Cerebellar nuclear complex (tissue), 1 donor: ENCODE data around the gene PMPCA.

Experiments used
- DNase-seq, 2 experiments: peaks; one replicate each; lab custom pipeline; 2025; lab: John Stamatoyannopoulos, UW

PMPCA gene

DNA sequence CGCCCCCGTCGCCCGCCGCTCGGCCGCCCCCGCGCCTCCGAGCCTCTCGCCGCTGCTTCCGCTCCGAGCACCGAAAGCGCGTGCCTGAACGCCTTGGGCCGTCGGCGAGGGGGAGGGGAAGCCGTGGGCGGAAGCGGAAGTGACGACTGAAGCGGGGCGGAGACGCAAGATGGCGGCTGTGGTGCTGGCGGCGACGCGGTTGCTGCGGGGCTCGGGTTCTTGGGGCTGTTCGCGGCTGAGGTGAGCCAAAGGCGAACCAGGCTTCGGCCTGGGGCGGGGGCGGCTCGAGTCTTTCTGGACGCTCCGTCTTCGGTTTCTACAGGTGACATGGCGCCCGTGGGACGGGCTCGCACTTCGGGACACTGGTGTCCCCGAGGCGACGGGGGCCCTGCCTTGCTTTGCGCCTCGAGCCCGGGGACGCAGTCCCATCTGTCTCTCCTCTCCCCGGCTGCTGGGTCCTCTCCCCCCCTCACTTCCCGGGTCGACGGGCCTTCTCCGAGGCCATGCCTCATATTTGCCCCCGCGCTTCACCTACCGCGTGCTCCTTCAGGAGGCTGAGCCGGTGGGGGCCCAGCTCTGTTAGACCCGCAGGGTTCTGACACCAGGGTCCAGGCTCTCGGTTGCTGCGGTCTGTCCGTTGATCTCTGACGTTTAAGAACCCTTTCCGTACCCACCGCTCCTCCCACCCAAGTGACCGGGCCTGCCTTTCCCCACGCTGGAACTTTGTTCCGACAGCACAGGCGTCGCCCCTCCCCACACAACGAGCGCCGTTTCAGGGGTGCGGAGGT lies at the start of gene PMPCA, which contains the start of gene ENTR1:
Gene PMPCA, plus strand, starts transcription at position 159 of the 788 bp plus-strand sequence. Its CDS starts 11 bp downstream, at position 170.
Gene ENTR1, minus strand, starts transcription at position 115 of the 788 bp plus-strand sequence. CDS start 217 bp downstream, outside the sequence.
- peak; percentile 42 to 50 for DNase-seq

GRCh38 chr9:136361047-136361753 lies 49.3 kb upstream of the PMPCA start:
- no peak for DNase-seq

DNA sequence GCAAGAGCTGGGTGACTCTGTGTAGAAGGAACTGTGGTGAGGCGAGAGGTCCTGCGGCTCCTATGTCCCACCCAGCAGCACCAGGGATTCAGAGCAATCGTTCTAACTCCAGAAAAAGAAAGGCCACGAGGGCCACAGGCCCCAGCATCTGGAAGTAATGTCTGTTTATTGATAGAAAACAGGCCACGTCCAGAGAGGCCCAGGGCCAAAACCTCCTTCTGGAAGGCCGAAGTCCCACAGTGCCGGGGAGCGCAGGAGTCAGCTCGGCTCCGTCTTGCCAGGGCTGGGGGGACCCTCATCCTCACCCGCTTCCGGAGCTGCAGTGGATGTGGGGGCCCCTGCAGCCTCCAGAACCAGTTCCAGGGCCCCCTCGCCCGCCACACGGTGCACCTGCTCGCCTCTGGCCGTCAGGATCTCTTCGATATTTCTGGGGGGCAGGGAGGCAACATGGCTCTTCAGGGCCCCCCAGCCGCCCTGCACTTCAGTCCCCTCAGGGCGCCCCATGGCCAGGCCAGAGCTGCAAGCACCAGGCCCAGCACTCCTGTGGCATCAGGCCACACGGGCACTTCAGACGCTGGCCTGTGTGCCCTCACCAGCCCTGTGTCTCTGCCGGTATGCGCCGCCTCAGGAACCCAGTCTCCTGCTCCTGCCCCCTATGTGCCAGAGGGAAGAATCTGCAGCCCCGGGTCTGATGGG lies 48.6 kb upstream of the PMPCA start:
- DNase-seq: no peak

DNA sequence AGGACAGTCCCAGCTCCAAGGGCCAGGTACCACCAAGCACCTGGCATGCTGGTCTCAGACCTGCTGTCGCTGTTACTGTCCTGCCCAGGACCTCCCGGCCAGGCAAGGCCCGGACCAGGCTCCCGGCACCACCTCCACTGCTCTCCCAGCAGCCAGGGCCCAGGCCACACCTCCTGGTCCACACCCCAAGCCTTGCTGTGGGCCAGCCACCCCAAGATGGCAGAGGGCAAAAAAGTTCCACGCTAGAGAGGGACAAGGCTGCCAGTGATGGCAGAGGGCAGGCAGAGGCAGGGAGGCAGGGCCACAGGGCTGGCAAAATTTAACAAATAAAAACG lies 48.0 kb upstream of the PMPCA start:
- DNase-seq: no peak

- peak; percentile 72 to 82 for DNase-seq
These were observed 47.1 kb upstream of the PMPCA start, which contains the start of gene DNLZ for GRCh38 chr9:136363106-136363948. DNLZ (minus strand) TSS chr9:136363744; CDS start chr9:136363714, 30 bp downstream.

- DNase-seq: no peak
These were observed 46.3 kb upstream of the PMPCA start for GRCh38 chr9:136363949-136364748.

GRCh38 chr9:136364942-136365774 lies 45.3 kb upstream of the PMPCA start:
- no peak for DNase-seq

GRCh38 chr9:136365775-136366222 lies 44.7 kb upstream of the PMPCA start:
- DNase-seq: no peak

GRCh38 chr9:136366826-136367225 lies 43.6 kb upstream of the PMPCA start:
- DNase-seq: no peak

DNA sequence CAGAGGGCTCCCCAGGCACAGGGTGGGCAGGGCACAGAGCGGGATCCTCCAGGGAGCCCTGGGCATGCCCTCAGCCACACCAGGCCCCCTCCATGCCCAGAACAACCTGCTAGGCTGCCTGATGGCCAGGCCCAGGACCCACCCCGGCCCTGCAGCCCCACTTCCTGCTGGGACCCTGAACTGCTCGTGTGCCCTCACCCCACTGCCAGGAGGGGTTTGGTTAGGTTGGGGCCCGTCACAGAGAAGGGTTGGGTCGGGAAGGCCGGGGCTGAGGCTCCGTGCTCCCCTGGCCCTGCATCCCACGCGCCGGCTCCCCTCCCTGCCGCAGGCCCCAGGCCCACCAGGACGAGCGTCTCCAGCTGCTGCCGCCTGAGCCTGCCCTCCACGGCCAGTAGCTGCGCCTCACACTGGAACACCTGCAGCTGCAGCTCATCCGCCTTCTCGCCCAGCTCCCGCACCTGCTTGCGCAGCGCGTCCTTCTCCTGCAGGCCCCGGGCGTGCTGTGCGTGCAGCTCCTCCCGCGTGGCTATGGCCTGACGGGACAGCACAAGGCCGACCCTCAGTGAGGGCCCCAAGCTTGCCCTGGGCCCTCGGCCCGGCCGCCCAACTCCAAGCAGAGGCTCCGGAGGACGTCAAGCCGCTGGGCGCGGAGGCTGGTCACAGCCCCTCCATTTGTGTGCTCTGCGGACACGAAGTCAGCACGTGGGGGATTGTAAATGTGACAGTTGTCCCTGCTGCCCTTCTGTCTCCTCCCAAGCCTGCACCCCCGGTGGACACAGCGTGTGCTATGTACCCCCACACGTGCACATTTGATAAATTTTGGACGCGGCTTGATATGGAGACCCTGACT lies 42.9 kb upstream of the PMPCA start:
- DNase-seq: no peak

- no peak for DNase-seq
These were observed 42.3 kb upstream of the PMPCA start for GRCh38 chr9:136368190-136368589.

DNA sequence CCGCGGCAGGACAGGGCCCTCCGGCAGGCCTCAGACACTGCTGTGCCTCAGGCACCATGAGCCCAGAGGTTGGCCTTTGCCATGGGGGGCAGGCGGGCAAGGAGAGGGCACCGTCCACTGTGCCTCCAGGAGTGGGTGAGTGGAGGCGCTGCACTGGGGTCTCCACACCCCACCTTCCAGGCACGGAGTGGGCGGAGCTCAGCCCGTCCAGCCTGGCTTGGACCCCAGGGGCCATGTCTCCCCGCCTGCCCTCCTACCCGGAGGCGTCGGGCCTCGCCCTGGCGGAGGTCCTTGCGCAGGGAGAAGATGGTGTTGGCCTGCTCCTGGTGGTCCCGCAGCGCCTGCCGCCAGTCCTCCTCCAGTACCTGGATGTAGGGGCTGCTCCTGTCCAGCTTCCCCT lies 40.4 kb upstream of the PMPCA start:
- no peak for DNase-seq

- DNase-seq: no peak
These were observed 39.5 kb upstream of the PMPCA start for GRCh38 chr9:136370687-136371532.

GRCh38 chr9:136371533-136371880 lies 39.0 kb upstream of the PMPCA start:
- DNase-seq: no peak

GRCh38 chr9:136372006-136372405 lies 38.5 kb upstream of the PMPCA start:
- no peak for DNase-seq

GRCh38 chr9:136372561-136373299 lies 37.7 kb upstream of the PMPCA start:
- DNase-seq: no peak
